Neural cell (in vitro differentiated cells): Measurements from ENCODE around the gene TCP11X2. TPM values are rescaled to one million over a fixed set of nuclear protein-coding genes. Genes with fewer than 3 reads are reported as not detected.

Experiments used
- polyA plus RNA-seq: library from polyadenylated mRNA; depleted of rRNA; stranded (reverse); fragments of >200 nt; gene quantifications from 2 replicates; pipeline ENCODE4 v1.2.3, GENCODE V29; 2014

TCP11X2 gene
- polyA plus RNA-seq, 1 donor from 2014 or later = 0.12 TPM

Other genes starting within 250 kb of the TCP11X2 start
- not detected in 2 replicates for gene NXF2, start 224.6 kb downstream of the TCP11X2 start, polyA plus RNA-seq
- gene NXF2B, start 31.8 kb downstream of the TCP11X2 start, polyA plus RNA-seq = not detected in 2 replicates
- gene TMSB15A, start 44.9 kb upstream of the TCP11X2 start, polyA plus RNA-seq = 1,130 and 1,269 TPM in 2 replicates
- gene ARMCX5, start 127.7 kb upstream of the TCP11X2 start, polyA plus RNA-seq = 40.9 and 56.1 TPM in 2 replicates
- gene GPRASP1, start 179.7 kb upstream of the TCP11X2 start, polyA plus RNA-seq = 34.3 and 39.5 TPM in 2 replicates
- 93.5 and 96.4 TPM in 2 replicates for gene GPRASP2, start 240.6 kb upstream of the TCP11X2 start, polyA plus RNA-seq
- 16.4 and 16.5 TPM in 2 replicates for gene GPRASP3, start 248.9 kb upstream of the TCP11X2 start, polyA plus RNA-seq